NCI-H510A (cell line): ENCODE data around the gene FAM13A.

Source experiments
- DNase-seq: peaks from one replicate; lab custom pipeline; 2025; lab: John Stamatoyannopoulos, UW

FAM13A gene

DNA sequence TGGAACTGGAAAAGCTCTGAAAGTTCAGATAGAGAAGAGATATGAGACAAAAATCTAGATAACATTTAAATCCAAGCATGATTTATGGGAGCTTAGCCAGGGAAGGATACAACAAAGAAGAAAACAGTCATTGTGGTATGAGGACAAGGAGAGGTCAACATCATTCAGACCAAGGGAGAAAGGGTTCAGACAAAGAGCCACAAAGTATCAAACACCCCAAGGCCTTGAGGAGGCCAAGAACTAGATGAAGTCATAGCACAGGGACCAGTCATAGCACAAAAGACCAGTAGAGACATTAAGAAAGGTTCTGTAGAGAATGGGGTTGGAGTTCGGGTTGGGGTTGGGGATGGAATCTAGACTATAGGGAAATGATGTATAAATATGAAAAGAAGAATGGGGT is 282.0 kb downstream of the FAM13A start:
- no peak for DNase-seq

DNA sequence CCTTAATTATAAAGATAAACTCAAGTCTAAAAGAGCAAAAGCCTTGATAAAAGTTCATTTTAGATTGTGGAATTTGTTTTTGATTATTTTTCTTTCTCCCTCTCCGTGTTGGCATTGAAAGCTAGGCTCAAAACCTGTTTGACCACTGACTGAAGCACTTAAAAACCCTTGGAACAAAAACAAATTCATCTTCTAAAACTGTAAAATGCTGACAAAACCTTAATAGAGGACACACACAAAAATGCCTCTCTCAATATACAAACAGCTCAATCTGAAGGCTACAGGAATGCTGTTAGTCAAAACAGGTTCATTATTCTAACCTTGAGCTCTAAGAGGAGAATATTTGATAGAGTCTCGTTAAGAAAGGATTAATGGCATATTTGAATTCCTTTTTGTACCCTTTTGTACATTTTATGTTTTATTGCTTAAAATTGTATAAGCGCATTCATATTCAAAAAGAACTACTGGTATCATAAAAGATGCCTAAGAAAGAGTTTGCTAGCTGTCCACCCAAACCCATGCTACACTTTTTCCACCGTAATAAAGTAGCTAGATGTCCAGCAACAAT is 285.0 kb downstream of the FAM13A start:
- DNase-seq: no peak

DNA sequence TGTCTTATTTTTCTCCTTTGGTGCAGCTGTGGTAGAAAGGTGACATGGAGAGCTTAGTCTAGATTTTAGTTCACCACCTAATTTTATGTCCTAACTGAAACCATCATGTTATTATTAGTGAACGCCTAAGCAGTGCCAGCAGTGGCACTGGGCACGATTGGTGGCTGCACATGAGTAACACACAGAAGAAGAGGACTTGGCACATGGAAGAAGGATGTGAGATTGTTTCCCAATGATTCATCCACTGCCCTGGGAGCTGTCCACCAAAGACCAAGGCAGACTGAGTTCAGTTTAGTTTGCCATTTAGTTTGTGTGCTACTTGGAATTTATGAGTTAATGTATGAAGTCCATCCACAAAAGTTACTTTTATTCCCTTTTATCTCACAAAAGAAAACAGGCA is 291.3 kb downstream of the FAM13A start:
- no peak for DNase-seq

DNA sequence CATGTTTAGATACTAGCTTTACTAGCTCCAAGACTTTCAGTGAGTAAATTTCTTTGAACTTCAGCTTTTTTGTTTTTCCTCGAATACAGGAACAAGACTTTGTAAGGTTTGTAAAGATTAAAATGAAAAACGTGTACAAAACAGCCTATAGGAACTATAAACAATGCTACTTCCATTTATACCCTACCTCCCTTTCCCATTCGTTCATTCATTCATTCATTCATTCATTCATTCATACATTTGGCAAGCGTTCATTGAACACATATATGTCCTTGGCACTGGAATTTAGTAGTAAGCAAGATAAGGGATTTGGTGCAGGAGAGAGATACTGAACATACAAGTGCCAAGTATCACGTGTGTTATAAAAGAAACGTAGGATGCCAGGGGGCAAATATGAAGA is 293.9 kb downstream of the FAM13A start:
- no peak for DNase-seq

DNA sequence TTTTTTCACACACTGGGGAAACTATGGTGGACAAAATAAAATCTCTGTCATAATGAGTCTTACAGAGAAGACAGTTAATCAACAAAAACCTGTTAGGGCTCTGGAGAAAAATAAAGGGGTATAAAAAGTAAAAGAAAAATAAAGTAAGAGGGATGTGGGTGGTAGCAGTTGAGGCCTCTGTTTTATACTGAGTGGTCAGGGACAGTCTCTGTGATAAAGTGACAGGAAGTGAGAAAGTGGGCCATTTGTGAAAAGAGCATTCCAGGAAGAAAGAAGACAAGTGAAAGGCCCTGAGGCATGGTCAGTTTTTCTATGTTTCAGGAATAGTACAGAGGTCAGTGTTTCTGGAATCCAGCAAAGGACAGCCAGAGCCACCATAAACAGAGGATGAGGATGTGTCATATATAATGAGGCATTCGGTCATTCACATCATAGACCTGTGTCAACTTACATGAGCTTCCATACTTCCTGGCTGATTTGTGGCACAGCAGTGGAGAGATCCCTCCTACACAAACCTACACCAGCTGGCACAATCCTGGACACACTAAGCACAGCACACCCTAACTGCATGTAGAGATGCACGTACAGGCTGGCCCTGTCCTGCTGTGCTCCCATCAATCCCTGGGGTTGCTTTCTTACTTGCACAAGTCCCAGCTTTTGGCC is 295.0 kb downstream of the FAM13A start:
- DNase-seq: no peak

DNA sequence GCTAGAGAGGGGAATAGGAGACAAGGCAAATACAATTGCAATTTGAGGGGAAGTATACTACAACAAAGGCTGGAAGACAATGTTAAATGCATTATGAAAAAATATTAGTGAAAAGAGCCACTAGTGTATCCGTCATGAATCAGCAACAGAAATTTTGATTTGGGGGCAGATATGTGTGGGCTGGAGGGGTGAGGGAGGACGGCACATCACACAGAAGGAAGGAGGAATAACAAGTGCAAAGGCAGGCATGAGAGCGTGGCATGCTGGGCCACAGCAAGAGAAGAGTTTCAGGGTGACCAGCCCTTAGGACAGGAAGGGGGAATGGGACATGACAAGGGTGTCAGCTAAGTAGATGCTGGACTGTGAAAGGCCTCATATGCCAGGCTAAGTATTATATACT is 295.6 kb downstream of the FAM13A start:
- no peak for DNase-seq

DNA sequence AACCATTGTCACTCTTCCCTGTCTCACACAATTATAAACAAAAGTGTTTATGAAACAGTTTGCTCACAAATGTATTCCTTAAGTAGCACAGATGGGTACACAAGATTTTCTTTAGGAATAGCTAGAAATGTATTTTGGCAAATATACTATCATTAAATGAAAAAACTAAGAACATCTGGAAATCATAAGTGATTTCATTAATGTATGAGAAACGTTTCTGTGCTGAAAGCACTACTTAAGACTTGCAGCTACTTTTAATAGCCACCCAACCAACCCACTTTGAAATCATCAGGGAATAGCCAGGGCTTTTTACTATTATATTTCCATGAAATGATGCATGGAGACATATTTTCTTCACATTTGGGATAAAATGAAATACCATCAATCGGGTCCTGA is 297.1 kb downstream of the FAM13A start:
- no peak for DNase-seq

DNA sequence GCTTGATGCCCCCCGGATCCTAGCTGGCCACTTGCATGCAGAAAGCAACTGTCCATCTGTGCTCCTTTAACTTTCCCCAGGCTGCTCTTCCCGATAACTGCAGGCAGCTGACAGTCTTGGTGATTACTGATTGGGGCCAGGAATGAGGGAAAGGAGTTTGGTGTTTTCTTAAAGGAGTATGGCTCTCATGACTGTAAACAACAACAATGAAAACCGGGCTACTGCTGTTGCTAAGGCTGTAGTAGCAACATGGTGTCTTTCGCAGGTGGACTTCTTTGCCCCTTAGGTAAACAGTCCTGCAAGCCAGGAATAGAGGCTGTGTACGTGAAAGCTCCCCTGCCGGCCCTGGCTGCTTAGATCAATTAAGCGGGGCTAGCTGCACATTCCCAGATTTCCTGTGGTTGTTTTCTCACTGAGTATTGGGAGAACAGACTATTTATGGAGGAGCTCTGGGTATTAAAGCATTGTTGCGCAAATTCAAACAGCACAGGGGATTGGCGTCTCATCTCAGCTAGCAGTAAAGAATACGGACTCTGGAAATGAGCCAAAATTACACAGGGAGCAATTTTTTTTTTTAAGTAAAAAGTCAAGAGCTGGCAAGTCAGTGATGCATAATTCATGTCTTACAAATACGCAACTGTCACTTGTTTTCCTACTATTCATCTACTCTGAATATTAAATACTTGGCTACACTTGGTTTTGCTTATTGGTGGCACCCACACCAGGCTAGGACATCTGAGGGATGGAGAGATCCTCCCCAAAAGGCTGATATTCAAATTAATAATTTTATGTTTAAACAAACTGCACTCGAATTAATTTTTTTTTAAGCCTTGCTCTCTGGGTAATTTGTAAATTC is 297.7 kb downstream of the FAM13A start:
- DNase-seq: no peak

DNA sequence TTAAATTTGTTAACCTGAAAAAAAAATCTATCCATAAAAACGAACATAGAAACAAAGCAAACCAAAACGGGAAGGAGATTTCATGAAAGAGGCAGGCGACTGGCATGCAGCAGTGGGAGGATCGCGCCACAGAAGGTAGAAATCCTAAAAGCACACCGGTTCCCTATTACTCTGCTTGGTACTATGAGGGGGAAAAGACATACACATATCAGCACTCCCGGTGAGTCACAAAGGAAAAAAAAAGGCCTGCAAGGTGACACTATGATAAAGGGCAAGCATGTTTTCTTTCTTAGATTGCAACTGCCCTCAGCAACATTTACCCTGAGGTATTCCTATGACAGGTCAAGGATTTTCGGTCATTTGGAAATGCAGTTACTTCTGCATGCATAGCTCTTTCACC is 298.7 kb downstream of the FAM13A start:
- no peak for DNase-seq

DNA sequence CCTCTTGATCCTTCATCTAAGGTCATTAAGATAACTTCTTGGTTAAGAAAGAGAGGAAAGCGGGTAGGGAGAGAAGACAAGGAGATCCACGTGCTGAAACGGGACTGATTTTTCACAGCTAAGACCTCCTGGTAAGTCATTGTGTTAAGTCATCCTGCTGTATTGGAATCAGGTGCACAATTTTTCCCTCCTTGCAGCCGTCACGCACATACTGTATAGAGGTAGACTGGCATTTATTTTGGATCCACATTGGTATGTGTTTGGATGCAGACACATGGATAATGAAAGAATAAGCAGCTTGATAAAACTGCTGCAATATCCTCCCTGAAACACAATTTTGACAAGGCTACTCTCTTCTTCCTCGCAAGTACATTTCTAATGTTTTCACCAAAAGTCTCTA is 299.2 kb downstream of the FAM13A start:
- DNase-seq: no peak

DNA sequence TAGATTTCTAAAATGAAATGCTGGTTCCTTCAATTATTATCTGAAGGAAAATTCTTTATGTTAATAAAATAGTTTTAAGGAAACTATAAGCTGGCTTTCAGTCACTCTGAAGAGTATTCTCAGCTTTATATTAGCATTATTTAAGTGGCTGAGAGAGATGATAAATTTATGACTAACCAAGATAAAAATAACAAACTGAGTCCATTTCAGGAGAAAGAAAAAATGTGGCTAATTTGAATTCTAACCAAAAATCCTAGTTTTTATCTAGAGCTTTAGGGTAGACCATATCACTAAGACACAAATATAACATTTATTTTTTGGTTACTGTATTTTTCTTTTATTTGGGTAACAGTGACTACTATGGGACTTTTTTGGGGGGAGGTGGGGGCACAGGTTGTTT is 299.9 kb downstream of the FAM13A start:
- no peak for DNase-seq

DNA sequence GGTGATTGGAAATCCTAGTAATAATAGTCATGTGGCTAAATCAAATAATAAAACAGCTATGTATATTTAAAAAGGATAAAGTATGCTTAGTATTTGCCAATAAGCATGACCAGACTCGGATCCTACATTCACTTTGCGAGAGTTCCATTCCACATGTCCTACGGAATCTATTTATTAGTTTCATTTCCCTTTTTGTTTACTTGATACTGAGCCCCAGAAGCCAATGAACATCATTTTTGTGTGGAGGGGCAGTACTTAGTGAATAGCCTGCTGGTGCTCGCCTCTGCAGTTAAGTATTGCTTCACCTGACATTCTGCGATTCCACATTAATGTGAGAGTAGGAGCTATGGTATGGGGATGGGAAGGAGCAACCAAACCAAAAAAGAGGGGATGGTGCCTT is 300.8 kb downstream of the FAM13A start:
- no peak for DNase-seq

DNA sequence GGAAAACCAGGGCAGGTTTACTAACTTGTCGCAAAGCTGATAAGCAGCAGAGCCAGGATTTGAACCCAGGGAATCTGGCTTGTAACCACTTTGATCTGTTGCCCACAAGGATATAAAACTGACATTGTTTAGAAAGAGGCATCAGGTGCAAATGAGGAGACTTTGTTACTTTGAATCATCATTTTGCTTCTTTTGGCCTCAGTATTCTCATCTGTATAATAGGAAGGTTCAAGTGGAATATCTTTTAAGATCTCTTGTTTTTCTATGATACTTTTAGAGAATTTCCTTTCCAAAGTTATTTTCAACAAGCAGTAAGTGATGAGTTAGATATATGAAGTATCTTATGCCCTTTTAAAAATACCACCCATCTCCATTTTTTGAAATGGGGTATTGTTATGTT is 301.5 kb downstream of the FAM13A start:
- DNase-seq: no peak

DNA sequence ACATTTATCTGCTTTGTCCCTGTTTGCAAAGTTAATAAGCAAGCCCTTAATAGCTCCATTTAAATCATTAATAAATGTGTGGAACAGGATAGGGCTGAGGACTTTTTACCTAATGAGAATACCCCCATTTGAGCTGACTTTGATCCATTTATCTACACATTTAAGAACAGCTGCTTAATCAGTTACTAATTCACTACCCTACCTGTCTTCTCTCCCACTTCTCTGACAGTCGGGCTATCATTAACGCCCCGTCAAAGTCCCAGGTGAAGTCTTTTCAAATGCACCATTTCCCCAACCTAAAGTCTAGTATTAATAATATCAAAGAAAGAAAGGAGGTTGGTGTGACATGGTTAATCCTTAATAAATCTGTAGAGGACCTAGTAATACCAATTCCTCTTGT is 302.2 kb downstream of the FAM13A start:
- DNase-seq: no peak

DNA sequence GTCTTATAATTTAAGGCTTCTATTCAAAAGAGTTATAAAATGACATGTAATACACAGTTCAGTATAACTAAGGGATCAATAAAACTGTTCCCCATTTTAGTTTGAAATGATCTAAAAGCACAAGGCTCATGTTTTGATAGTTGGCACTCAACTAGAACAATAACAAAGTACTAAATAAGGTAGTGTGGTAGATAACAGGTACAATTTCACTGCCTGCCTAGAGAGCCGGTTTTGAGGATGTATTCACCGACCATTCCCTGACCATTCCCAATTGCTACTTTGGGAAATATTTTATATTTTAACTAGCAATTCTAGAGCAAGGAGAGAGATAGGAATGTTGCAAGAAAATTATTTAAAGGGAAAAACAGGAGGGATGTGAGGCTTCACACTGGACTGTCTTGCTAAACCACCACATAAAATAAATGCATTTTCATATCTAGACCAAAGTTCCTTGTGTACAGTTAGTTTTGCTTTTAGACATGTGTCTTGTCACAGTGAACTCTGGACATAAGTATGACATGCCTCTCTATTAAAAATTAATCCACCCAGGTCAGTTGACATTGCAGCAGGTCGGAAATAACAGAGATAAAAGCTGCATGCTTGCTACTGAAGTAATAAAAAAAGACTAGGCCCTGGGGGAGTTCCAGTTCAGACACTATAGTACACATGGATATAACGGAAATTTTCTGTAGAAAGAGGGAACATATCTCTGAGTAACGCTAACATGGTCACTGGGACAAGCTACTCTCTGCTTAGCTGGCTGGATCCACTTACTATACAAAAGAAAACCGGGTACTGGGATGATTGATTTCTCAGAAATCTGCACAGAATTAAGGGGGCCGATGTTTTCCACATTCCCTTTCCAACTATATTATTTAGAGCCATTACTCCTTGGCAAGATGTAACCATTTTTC is 303.1 kb downstream of the FAM13A start:
- no peak for DNase-seq

DNA sequence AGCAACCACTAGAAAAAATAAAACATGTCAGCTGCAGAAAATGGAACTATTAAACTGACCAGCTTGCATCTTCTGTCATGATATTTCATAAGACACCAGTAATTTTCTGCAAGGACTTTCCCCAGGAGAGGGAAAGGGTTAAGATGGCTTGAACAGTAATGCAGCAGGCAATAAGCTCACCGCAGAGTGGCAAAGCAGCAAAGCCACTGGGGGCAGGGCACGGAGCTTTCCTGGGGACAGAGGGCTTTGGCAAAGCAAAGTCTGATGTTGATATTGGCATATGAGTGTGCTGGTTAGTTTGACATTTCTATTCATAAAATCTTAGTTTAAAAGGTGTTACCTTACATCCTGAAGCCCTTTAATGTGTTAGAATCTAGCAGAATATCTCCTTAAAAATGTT is 304.2 kb downstream of the FAM13A start:
- no peak for DNase-seq

DNA sequence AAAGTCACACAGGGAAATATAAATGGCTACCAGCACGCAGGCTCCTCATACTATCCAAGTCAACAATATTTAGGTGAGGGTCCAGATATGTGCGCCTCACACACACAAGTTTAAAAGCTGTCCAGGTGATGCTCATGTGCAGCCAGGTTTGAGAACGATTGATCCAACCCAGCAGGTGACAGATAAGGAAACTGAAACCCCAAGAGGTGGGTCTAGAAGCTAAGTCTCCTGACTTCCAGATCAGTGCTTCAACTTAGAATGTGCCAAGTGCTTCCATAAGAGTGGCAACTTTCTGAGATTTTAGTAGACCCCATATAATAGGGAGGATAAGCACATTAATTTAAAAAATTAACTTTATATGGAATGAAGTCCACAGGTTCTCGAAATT is 304.9 kb downstream of the FAM13A start:
- no peak for DNase-seq

DNA sequence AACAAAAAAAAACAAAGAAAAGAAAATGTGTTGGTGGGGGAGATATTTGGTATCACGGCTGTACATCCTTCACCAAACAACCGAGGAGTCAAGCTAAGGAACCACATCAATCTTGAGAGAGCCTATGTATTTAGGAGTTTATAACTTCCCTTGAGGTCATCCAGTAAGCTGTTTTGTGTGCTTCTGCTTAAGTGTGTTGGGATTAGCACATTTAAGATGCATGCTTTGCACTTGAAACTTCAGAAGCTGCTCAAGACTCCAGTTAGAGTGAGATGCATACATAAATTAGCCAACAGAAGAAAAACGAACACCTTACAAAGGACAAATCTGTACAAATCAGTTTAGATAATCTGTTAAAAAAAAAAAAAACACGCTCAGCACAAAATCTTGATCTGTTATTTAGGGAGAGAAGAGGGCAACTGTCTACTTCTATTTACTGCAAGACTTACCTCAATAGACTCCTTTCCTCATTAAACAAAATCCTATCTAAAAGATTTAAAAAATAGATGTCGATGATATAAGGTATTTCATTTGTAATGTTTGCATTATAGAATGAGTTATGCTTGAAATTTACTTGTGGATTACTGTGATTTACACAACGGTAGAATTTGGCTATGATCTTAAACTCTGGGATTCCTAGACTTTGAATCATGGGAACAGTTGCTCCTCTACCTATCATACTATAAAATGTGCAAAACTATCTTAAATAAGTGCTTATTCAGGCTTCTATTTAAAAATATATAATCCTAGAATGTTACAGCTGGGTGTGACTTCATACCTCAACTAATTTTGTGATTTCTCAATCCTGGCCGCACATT is 305.5 kb downstream of the FAM13A start:
- no peak for DNase-seq

DNA sequence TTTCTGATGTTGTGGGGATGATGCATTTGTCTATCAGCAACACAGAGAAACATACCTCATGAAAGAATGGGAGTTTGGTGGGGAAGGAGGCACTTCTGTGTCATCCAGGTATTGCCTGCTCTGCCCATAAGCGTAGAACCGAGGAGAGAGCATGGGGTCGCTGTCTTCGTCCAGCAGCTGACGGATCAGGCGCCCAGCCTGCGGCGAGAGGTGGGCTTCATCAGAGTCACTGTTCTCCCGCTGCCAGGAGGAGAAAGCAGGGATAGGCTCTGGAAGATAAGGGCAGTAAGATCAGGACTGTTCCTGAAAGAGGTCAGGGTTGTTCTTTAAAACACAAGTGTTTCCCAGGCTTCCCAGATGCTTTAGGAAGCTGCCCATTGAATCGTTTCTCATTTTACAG is 306.6 kb downstream of the FAM13A start:
- DNase-seq: no peak

DNA sequence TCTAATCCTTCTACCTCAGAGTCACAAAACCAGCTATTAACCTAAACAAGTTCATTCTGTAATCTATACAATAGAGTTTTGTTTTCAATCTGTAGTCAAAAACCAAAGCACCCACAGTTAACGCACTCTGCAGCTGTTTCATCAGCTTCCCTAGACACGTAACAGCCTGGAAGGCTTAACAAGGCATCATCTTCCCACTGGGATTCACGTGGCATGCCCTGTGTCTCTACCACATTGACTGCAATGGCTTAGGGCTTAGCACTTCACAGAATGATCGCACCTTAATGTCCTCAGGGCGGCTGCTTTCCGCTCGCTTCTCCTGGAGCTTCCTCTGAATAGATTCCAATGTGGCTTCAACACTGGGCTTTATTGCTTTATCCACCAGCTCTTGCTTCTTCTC is 309.6 kb downstream of the FAM13A start:
- DNase-seq: no peak

DNA sequence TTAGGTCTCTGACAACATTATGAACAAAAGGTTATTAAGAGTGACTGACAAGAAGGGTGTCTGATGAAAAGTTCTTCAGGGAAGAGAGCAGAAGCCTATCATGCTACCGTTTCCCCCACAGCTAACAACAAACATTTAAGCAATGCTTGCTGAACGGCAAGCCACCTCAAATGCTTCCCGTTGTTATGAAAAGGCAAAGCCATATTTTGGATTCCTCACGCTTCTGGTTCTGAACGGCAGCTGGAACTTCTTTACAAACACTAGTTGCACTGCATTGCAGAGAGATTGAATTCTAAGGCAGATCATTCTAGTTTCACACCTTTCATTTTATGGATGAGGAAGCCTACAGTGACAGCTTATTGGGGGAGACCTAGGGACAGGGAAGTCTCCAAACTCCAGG is 310.8 kb downstream of the FAM13A start:
- DNase-seq: no peak
